ENCODE results near the gene GOLIM4.

GRCh38 chr3:168062679-168063078 is 33.0 kb downstream of the GOLIM4 start:
- no peak for TF ChIP-seq CTCF (IDR thresholded peaks at IDR 0.05)
- no peak for TF ChIP-seq POLR2A (IDR thresholded peaks at IDR 0.05)
